Kidney epithelial cell (primary cell): ENCODE measurements around the gene IZUMO1. TPM values are rescaled to one million over a fixed set of nuclear protein-coding genes. Genes with fewer than 3 reads are reported as not detected.

Experiments
- DNase-seq: peaks from one replicate; pipeline ENCODE4 v3.0.0-alpha.2; 2010; ENCODE audit warnings: low read depth
- H3K27me3 ChIP-seq: 2 replicates; pipeline ENCODE4 v1.6.0; 2011; ENCODE audit warnings: low read length; ENCODE audit not compliant: control insufficient read depth, insufficient read depth
- H3K36me3 ChIP-seq: 2 replicates; pipeline ENCODE4 v1.5.1; 2011; ENCODE audit warnings: low read length; ENCODE audit not compliant: control insufficient read depth, insufficient read depth
- H3K4me3 ChIP-seq: 2 replicates; pipeline ENCODE4 v1.5.1; 2011; ENCODE audit warnings: low read depth, mild to moderate bottlenecking, control low read depth, low read length
- CTCF ChIP-seq: IDR thresholded peaks from 2 replicates; pipeline ENCODE4 v1.5.1; 2011; ENCODE audit warnings: mild to moderate bottlenecking, moderate library complexity, low read length, control low read depth, inconsistent platforms; ENCODE audit not compliant: insufficient read depth, poor library complexity, severe bottlenecking
- total RNA-seq: library from RNA; depleted of rRNA; stranded (reverse); fragments of >200 nt; gene quantifications from 2 replicates; pipeline ENCODE4 v1.2.3, GENCODE V29; 2015

IZUMO1 gene
- total RNA-seq, 1 donor from 2014 or later = 0.25 TPM

GRCh38 chr19:48752496-48753365 lies 6.0 kb upstream of the IZUMO1 start, which contains the start of gene FUT1:
Gene FUT1, minus strand, starts transcription at chr19:48752641. Its CDS starts 1,360 bp downstream, at chr19:48751281.
- H3K36me3 ChIP-seq = no peaks in the 10 kb centered on the region
- peaks cover 5% of the 10 kb centered on the region for H3K27me3 ChIP-seq
- no peak for TF ChIP-seq CTCF
- DNase-seq = no peak
- peak within 1 kb of the TSS; percentile 49 for H3K4me3 ChIP-seq

GRCh38 chr19:48751845-48752495 lies 5.3 kb upstream of the IZUMO1 start:
- no peak for DNase-seq
- TF ChIP-seq CTCF = no peak
- peak overlapping the region; percentile 49 for H3K4me3 ChIP-seq
- H3K36me3 ChIP-seq = no peaks in the 10 kb centered on the region
- H3K27me3 ChIP-seq = peaks cover 5% of the 10 kb centered on the region

- no peak for TF ChIP-seq CTCF
- no peak overlapping the region for H3K4me3 ChIP-seq
These were observed 4.2 kb upstream of the IZUMO1 start for GRCh38 chr19:48750771-48751504.

GRCh38 chr19:48750351-48750750 lies 3.6 kb upstream of the IZUMO1 start:
- Histone ChIP-seq H3K4me3 (no peak overlapping the region), H3K27me3 (peaks cover 5% of the 10 kb centered on the region), H3K36me3 (no peaks in the 10 kb centered on the region)
- no peak for TF ChIP-seq CTCF
- no peak for DNase-seq

More at GRCh38 chr19:48750771-48751504, 4.2 kb upstream of the IZUMO1 start:
- H3K27me3 ChIP-seq = peaks cover 5% of the 10 kb centered on the region
- DNase-seq = no peak
- no peaks in the 10 kb centered on the region for H3K36me3 ChIP-seq

- Histone ChIP-seq H3K36me3 (no peaks in the 10 kb centered on the region), H3K4me3 (no peak overlapping the region), H3K27me3 (peaks cover 5% of the 10 kb centered on the region)
- no peak for TF ChIP-seq CTCF
- DNase-seq = no peak
These were observed 3.0 kb upstream of the IZUMO1 start for GRCh38 chr19:48749571-48750198.
